ENCODE results near the gene ADIPOR2. TPM values are rescaled to one million over a fixed set of nuclear protein-coding genes. Genes with fewer than 3 reads are reported as not detected.
A peak's percentile ranks its signal among the peaks of the same experiment; 100 is the strongest.

The ADIPOR2 gene
- total RNA-seq, 2 experiments from 2014 or later, result 50.2 to 51.3 TPM

DNA sequence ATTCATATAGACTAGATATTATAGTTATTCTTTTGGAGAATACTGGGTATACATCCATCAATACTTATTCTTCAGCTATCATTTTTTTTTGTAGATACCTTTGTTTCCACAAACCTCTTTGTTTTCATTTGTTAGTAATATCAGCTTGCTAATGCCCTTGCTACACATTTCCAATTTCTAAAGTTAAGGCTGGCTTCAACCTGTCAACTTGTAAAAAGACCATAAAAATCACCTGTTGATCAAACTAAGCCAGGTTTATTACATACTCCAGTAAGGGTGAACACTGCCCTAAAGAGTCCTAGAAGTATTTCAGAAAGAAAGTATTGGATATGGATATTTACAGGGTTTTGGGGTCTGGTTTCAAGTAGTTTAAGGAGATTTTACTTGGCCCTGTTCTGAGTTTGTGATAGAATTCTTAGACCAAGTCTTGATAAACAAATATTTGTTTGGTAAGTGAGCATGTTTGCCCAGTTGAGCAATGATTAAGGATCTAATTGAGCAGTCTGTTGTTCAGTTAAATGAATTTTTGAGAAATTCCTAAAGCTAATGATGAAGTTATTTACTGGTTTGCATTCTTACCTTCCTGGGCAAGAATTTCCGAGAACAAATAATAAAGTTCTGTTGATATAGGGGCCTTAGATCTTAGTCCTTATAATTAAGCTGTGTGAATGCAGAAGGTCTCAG lies 76.7 kb downstream of the ADIPOR2 start:
- DNase-seq (no peak), ATAC-seq (ENCODE audit: low read depth) (no peak)
- no peak overlapping the region for H3K4me3 Mint-ChIP-seq
- peaks cover 8% of the 10 kb centered on the region for H3K36me3 Mint-ChIP-seq
- H3K27ac Mint-ChIP-seq, result no peak overlapping the region
- no peaks in the 10 kb centered on the region for H3K9me3 Mint-ChIP-seq
- no peaks in the 10 kb centered on the region for H3K27me3 Mint-ChIP-seq
- H3K4me1 Mint-ChIP-seq, result peaks cover 3% of the 10 kb centered on the region
- POLR2A ChIA-PET, result no interaction called here

DNA sequence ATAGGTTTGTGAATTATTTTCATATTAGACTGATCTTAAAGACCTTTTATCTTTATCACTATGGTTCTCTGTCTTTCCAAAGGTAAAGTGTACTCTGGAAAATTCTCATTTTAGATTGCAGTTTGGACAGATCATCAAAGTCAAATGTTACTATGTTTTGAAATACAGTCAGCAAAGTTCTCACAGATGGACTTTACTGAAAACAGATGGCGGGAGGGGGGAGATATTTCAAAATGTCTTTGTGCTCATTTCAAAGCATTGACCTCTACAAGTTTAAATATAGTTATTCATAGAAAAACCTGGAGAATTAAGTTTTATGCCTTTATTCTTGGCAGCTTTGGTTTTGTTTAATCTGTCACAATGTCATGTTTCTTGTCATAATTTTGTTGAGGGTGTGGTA lies 77.7 kb downstream of the ADIPOR2 start:
- POLR2A ChIA-PET, result no interaction called here
- ATAC-seq (ENCODE audit: low read depth), result no peak
- H3K27me3 Mint-ChIP-seq, result no peaks in the 10 kb centered on the region

DNA sequence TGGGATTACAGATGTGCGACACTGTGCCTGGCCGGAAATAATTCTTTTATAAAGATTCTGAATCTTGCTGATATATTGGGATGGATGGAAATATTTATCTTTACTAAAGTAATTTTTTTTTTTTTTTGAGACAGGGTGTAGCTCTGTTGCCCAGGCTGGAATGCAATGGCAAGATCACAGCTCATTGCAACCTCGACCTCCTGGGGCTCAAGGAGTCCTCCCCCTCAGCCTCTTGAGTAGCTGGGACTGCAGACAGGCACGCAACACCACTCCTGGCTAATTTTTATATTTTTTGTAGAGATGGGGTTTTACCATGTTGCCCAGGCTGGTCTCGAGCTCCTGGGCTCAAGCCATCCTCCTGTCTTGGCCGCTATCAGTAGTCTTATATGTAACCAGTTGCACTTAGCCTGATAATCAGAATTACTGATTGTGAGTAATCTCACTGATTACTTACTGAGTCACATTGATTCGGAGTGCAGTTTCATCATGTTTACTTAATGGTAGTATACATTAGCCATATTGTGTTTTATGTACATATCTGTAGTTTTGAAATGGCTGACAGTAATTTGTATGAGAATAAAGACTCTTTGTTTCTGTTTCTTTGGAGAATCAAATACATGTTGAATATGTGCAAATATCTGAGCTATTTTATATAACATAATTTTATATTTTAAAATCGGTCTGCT lies 79.1 kb downstream of the ADIPOR2 start:
- H3K27ac Mint-ChIP-seq, result no peak overlapping the region
- H3K4me1 Mint-ChIP-seq, result peaks cover 3% of the 10 kb centered on the region
- H3K27me3 Mint-ChIP-seq, result no peaks in the 10 kb centered on the region

More for the DNA sequence above, 77.7 kb downstream of the ADIPOR2 start:
- Mint-ChIP-seq H3K27ac (no peak overlapping the region), H3K9me3 (no peaks in the 10 kb centered on the region), H3K4me1 (peaks cover 2% of the 10 kb centered on the region), H3K4me3 (no peak overlapping the region), H3K36me3 (peaks cover 6% of the 10 kb centered on the region)
- no peak for DNase-seq

DNA sequence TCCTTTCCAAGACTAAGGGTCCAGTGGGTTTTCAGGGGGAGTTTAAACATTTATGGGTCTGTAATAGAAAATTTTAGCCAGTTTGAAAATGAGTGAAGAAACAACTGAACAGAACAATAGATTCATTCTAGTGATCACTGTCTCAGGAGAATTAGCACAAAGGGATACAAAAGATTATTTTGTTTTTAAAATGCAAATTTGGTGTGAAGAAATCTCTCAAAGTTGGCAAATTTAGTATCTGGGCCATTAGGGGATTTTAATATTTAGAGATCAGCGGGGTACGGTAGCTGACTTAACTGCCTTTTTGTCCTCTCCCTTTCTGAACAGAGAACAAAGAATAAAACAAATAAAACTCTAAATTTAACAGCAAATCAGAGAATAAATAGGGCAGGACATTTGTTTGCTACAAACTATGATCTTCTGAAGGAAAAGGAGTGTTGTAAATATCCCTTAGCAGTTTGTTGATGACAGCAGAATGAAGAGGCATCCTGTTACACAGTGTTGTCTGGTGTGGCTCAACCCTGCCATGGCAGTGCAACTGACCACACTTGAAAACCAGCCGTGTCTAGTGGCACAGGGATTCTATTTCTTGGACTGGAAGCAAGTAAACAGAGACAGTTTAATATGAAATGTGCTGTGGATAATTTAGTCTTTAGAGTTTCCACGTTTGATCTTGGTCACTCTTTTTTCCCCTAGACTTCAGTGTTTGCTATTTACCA lies 83.2 kb downstream of the ADIPOR2 start:
- peaks cover 1% of the 10 kb centered on the region for H3K4me1 Mint-ChIP-seq
- DNase-seq, result no peak
- no peaks in the 10 kb centered on the region for H3K9me3 Mint-ChIP-seq
- no peak for ATAC-seq (ENCODE audit: low read depth)
- H3K27ac Mint-ChIP-seq, result no peak overlapping the region
- no peak overlapping the region for H3K4me3 Mint-ChIP-seq
- POLR2A ChIA-PET, result no interaction called here
- no peaks in the 10 kb centered on the region for H3K27me3 Mint-ChIP-seq
- H3K36me3 Mint-ChIP-seq, result peaks cover 11% of the 10 kb centered on the region

More for the DNA sequence above, 79.1 kb downstream of the ADIPOR2 start:
- H3K9me3 Mint-ChIP-seq, result no peaks in the 10 kb centered on the region
- POLR2A ChIA-PET, result no interaction called here
- H3K36me3 Mint-ChIP-seq, result peaks cover 7% of the 10 kb centered on the region
- ATAC-seq (ENCODE audit: low read depth), result no peak
- DNase-seq, result no peak
- H3K4me3 Mint-ChIP-seq, result no peak overlapping the region

DNA sequence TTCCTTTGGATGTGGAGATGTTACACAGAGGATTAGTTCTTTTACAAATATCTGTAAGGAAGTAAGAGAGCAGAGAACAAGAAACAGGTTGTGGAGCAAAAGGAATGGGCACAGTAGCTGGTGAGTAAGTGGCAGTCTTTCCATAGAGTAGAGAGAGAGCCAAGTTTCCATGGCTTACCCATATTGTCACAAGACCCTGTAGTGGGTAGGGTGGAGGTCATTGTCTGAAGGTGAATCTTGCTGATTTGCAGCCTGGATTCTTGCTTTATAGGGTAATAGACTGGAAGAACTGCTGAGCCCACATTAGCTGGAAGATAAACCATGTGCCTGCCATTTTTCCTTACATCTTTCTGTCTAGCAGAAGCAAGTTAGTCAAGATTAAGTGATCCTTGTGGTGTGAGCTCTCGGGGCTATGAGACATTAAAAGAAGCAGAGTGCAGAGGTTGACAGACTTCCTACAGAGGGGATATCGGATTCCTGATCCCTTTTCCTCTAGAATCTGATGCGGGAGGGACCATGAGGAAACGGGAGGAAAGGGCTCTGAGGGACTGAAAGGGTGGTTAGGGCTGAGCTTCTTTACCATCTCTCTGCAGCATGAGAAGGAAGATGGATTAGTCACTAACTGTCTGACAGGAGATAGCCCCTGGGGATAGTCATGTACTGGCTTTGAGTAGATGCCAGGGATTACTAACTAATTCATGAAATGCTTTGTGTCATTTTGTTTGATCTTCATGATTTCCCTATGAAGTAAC lies 85.5 kb downstream of the ADIPOR2 start:
- POLR2A ChIA-PET, result no interaction called here
- Mint-ChIP-seq H3K36me3 (peaks cover 12% of the 10 kb centered on the region), H3K27me3 (no peaks in the 10 kb centered on the region)

DNA sequence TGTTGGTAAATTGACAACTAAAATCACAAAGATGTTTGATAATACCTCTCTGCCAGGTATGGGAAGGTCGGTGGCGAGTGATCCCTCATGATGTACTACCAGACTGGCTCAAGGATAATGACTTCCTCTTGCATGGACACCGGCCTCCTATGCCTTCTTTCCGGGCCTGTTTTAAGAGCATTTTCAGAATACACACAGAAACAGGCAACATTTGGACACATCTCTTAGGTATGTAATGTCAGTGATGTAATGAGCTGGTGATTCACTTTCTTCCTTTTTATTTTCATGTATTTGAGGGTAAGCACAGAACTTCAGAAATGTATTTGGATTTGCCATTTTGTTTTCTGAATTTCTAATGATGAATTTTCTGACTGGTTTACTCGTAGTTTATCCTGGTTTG lies 86.9 kb downstream of the ADIPOR2 start:
- POLR2A ChIA-PET, result no interaction called here

More for the DNA sequence above, 85.5 kb downstream of the ADIPOR2 start:
- DNase-seq (no peak), ATAC-seq (ENCODE audit: low read depth) (no peak)
- Mint-ChIP-seq H3K4me1 (peaks cover 1% of the 10 kb centered on the region), H3K27ac (no peak overlapping the region), H3K4me3 (no peak overlapping the region), H3K9me3 (no peaks in the 10 kb centered on the region)

DNA sequence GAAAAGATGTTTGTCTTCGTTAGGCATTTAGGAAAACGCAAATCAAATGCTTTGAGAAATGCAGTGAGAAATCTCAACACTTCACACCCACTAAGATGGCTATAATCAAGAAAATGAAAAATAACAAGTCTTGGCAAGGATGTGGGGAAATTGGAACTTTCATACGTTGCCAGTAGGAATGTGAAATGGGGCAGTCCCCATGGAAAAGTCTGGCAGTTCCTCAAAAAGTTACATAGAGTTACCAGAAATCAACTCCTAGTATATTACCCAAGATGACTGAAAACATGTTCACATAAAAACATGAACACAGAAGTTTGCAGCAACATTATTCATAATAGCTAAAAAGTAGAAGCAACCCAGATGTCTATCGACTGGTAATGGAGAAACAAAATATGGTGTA lies 88.0 kb downstream of the ADIPOR2 start:
- no peaks in the 10 kb centered on the region for H3K9me3 Mint-ChIP-seq
- no peak overlapping the region for H3K27ac Mint-ChIP-seq
- H3K36me3 Mint-ChIP-seq, result peaks cover 15% of the 10 kb centered on the region
- no peak overlapping the region for H3K4me3 Mint-ChIP-seq
- POLR2A ChIA-PET, result no interaction called here
- ATAC-seq (ENCODE audit: low read depth) (no peak), DNase-seq (no peak)
- no peaks in the 10 kb centered on the region for H3K4me1 Mint-ChIP-seq
- H3K27me3 Mint-ChIP-seq, result no peaks in the 10 kb centered on the region

More for the DNA sequence above, 86.9 kb downstream of the ADIPOR2 start:
- no peak overlapping the region for H3K4me3 Mint-ChIP-seq
- H3K36me3 Mint-ChIP-seq, result peaks cover 12% of the 10 kb centered on the region
- DNase-seq (no peak), ATAC-seq (ENCODE audit: low read depth) (no peak)
- no peaks in the 10 kb centered on the region for H3K9me3 Mint-ChIP-seq
- peaks cover 1% of the 10 kb centered on the region for H3K4me1 Mint-ChIP-seq
- no peaks in the 10 kb centered on the region for H3K27me3 Mint-ChIP-seq
- H3K27ac Mint-ChIP-seq, result no peak overlapping the region

DNA sequence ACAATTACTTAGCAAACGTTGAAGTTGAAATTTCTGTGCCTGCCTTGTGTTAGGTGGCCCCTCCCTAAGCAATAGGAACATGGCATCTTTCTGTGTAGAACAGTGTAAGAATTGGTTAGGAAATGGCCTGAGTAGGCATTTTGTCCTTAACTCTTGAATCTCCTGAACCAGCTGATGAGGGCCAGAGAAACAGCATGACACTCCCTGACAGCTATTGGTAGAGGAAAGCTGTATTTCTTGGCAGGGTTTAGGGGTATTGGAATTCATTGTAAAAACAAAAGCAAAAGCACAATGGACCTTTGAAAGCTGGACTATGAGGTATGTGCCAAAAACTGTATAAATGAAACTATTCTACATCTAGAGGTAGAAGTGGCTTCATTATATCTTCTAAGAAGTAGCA lies 88.9 kb downstream of the ADIPOR2 start:
- POLR2A ChIA-PET, result no interaction called here
- ATAC-seq (ENCODE audit: low read depth) (no peak), DNase-seq (no peak)
- Mint-ChIP-seq H3K9me3 (no peaks in the 10 kb centered on the region), H3K4me3 (no peak overlapping the region), H3K4me1 (no peaks in the 10 kb centered on the region), H3K27ac (no peak overlapping the region), H3K36me3 (peaks cover 21% of the 10 kb centered on the region), H3K27me3 (no peaks in the 10 kb centered on the region)

DNA sequence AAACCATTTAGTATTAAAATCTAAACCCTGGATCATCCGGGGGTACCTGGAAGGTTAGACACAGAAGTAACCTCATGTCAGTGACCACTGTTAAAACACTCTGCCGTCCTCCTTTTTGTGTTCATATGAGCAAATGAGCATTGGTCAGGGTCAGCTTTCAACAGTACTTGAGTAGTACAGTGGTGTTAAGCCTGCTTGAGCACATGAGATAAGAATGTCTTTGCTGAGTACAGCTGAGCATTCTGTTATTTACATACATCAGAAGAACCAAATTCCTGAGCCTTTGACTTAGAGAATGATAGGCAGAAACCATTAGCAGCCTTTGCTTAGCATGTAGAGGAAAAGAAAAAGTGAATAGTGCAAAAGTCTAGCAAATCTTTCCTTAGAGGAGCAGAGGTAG lies 90.9 kb downstream of the ADIPOR2 start:
- Mint-ChIP-seq H3K36me3 (peaks cover 21% of the 10 kb centered on the region), H3K4me1 (no peaks in the 10 kb centered on the region), H3K27me3 (no peaks in the 10 kb centered on the region), H3K4me3 (no peak overlapping the region), H3K9me3 (no peaks in the 10 kb centered on the region), H3K27ac (no peak overlapping the region)
- DNase-seq, result no peak
- no peak for ATAC-seq (ENCODE audit: low read depth)
- POLR2A ChIA-PET, result no interaction called here

DNA sequence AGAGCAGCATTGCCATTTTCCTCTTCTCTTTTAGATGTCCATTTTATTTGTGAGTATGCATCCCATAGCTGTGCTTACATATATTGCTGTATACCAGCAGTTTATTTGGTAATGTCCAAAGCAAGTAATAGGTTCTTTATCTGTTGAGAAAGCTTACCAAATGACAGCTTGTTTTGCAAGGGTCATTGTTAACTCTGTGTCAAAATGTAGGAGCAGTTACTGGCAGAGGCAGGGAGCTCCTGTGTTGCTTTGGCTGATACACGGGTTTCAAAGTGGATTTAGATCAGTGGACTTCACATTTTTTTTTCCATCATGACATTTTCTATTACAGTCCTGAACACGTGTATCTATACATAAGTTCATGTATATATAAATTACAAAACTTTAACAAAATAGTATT lies 91.3 kb downstream of the ADIPOR2 start:
- no peaks in the 10 kb centered on the region for H3K27me3 Mint-ChIP-seq
- H3K36me3 Mint-ChIP-seq, result peaks cover 21% of the 10 kb centered on the region
- no peak overlapping the region for H3K4me3 Mint-ChIP-seq
- H3K27ac Mint-ChIP-seq, result no peak overlapping the region
- DNase-seq (no peak), ATAC-seq (ENCODE audit: low read depth) (no peak)
- no peaks in the 10 kb centered on the region for H3K9me3 Mint-ChIP-seq
- POLR2A ChIA-PET, result no interaction called here
- H3K4me1 Mint-ChIP-seq, result no peaks in the 10 kb centered on the region

DNA sequence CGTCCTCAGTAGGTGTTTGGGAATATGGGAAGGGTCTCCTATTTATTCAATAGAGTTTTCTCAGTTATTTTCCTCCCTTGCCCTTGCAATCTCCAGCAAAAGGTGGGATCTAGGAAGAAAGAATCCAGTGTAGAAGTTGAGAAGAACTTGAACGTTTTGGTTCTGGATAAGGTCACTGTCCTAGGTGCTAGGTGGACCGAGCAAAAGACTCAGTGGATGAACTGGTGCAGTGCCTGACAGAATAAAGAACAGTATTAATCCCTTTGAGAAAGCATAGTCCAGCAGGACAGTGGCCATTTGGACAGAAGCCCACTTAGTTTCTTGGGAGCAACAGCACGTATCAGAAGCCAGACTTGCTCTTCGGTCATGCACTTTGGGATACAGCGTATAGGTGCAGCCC lies 96.8 kb downstream of the ADIPOR2 start:
- Mint-ChIP-seq H3K4me3 (no peak overlapping the region), H3K27me3 (no peaks in the 10 kb centered on the region), H3K9me3 (no peaks in the 10 kb centered on the region), H3K4me1 (peaks cover 20% of the 10 kb centered on the region), H3K36me3 (peaks cover 13% of the 10 kb centered on the region), H3K27ac (no peak overlapping the region)
- ATAC-seq (ENCODE audit: low read depth) (no peak), DNase-seq (no peak)
- POLR2A ChIA-PET, result no interaction called here

DNA sequence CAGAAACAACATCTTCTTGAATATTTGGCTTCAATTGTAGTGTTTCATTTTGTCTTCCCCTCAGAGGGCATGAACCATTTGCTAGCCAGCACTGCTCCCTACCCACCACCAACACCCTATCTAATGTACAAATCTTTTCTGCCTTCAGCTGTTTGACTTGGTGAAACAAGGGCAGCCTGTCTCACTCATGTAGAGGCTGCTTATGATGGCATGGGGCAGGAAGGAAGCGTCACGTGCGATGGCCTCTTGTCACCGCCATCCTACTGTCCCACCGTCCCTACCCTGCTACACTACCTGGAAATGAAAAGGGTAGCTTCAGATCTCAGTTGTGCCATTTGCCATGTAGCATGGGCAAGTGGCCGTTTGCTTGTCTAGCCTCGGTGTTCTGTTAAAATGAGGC lies 99.6 kb downstream of the ADIPOR2 start:
- POLR2A ChIA-PET, result interaction anchor here (0.9 to 2.0 kb wide), 4 partner anchors 129 to 149 kb away, joined by 3 to 12 read pairs (median 6); no protein-coding TSS in a partner anchor
- ATAC-seq (ENCODE audit: low read depth), result no peak
- H3K4me1 Mint-ChIP-seq, result peaks cover 22% of the 10 kb centered on the region
- no peak overlapping the region for H3K4me3 Mint-ChIP-seq
- H3K9me3 Mint-ChIP-seq, result no peaks in the 10 kb centered on the region
- peaks cover 3% of the 10 kb centered on the region for H3K36me3 Mint-ChIP-seq
- no peaks in the 10 kb centered on the region for H3K27me3 Mint-ChIP-seq
- no peak for DNase-seq
- H3K27ac Mint-ChIP-seq, result no peak overlapping the region

DNA sequence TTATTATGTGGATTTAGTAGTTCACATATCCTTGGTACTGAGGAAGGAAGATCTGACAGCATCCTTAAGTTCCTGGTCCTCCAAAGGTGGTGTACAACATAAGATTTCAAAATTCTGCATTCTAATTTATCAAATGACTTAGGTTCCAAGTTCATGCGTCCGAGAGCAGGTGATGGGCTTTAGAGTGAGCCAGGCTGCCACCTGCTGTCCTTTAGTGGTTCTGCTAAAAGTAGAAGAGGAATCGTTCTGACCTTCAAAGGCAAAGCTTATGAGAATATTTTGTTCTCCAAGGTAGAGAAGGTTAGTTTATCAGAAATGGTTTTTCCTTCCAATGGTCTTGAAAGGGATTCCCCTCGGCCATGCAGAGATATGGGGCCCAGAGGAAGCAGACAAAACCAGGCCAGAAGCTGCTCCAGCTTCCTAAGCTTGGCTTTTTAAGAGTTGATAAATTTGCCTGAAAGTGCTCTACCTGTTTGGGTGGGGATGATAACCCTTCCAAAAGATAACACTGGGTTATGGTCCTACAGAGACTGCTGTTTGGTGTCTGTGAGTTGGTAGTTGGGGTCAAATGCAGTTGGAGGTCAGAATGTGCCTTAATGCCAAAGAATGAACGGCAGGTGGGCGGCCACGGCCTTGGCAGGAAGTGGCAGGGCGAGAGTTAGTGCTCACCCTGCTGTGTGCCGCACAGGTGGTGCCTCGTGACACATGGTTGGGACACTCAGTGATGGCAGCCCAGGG lies 100.4 kb downstream of the ADIPOR2 start:
- ATAC-seq (ENCODE audit: low read depth), result peak; percentile 23
- DNase-seq, result peak; percentile 42
- peak overlapping the region; percentile 55 for H3K27ac Mint-ChIP-seq
- H3K4me3 Mint-ChIP-seq, result peak overlapping the region; percentile 3
- no peaks in the 10 kb centered on the region for H3K27me3 Mint-ChIP-seq
- H3K9me3 Mint-ChIP-seq, result no peaks in the 10 kb centered on the region
- H3K4me1 Mint-ChIP-seq, result peaks cover 28% of the 10 kb centered on the region
- POLR2A ChIA-PET, result interaction anchor here (0.5 to 2.0 kb wide), 5 partner anchors 129 to 789 kb away, joined by 3 to 12 read pairs (median 6); no protein-coding TSS in a partner anchor
- no peaks in the 10 kb centered on the region for H3K36me3 Mint-ChIP-seq

Data from activated naive CD8-positive, alpha-beta T cell treated with anti-CD3 and anti-CD28 coated beads, Interleukin-2, amount 10 ng/mL, durations not matched to agents 7 days and 5 days (primary cell).